Astrocyte of the cerebellum (primary cell): ENCODE measurements around the gene TIMM23.
"Not testable (repeated sequence)": the region's sequence is repeated elsewhere in the genome, so short reads cannot be mapped to it uniquely, and the experiment has no call there.

Experiments
- DNase-seq: peaks from one replicate; pipeline ENCODE4 v3.0.0-alpha.2; 2011; ENCODE audit warnings: low read depth
- H3K4me3 ChIP-seq: 2 replicates; pipeline ENCODE4 v1.5.1; 2011; ENCODE audit warnings: mild to moderate bottlenecking, low read depth, low read length, moderate library complexity
- in situ Hi-C: cut with HindIII; loops from 2 replicates; pipeline ENCODE4 v1.10.0; 2017; ENCODE audit warnings: low sequenced_read_pairs
- TF ChIP-seq, protein P1 (sequence below): IDR thresholded peaks from 2 replicates; pipeline ENCODE4 v1.5.1; 2012; ENCODE audit warnings: low read length, low read depth, moderate library complexity, mild to moderate bottlenecking; ENCODE audit errors: missing control alignments

TIMM23 gene

DNA sequence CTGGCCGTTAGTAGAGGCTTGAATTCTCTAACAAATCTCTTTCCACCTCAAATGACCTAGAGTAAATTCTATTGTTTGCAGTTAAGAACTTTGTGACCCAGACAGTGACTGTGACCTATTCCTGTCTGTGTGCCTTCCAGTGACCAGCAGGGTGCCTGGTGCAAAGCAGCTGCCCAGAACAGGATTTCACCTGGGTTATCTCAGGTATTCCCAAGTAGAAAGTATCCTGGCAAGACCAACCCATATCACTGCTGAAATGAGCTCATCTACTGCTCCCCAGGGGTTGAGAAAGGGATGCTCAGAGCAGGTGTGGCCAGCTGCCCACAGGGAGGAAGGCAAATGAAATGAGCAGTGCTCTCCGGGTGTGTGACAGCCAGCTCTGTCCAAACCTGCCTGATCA, 75.9 kb downstream of the TIMM23 start:
- DNase-seq = no peak
- in situ Hi-C loops = no loop called here
- TF ChIP-seq, protein P1, sequence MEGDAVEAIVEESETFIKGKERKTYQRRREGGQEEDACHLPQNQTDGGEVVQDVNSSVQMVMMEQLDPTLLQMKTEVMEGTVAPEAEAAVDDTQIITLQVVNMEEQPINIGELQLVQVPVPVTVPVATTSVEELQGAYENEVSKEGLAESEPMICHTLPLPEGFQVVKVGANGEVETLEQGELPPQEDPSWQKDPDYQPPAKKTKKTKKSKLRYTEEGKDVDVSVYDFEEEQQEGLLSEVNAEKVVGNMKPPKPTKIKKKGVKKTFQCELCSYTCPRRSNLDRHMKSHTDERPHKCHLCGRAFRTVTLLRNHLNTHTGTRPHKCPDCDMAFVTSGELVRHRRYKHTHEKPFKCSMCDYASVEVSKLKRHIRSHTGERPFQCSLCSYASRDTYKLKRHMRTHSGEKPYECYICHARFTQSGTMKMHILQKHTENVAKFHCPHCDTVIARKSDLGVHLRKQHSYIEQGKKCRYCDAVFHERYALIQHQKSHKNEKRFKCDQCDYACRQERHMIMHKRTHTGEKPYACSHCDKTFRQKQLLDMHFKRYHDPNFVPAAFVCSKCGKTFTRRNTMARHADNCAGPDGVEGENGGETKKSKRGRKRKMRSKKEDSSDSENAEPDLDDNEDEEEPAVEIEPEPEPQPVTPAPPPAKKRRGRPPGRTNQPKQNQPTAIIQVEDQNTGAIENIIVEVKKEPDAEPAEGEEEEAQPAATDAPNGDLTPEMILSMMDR = no peak
- H3K4me3 ChIP-seq = no peak overlapping the region

DNA sequence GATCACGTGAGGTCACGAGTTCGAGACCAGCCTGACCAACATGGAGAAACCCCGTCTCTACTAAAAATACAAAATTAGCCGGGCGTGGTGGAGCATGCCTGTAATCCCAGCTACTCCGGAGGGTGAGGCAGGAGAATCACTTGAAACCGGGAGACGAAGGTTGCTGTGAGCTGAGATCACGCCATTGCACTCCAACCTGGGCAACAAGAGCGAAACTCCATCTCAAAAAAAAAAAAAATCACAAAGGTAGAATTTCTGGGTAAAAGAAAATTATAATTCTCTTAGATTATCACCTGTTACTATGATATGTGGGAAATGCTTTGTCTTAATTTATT, 77.2 kb downstream of the TIMM23 start:
- DNase-seq, H3K4me3 ChIP-seq, in situ Hi-C loops: not testable (repeated sequence)

DNA sequence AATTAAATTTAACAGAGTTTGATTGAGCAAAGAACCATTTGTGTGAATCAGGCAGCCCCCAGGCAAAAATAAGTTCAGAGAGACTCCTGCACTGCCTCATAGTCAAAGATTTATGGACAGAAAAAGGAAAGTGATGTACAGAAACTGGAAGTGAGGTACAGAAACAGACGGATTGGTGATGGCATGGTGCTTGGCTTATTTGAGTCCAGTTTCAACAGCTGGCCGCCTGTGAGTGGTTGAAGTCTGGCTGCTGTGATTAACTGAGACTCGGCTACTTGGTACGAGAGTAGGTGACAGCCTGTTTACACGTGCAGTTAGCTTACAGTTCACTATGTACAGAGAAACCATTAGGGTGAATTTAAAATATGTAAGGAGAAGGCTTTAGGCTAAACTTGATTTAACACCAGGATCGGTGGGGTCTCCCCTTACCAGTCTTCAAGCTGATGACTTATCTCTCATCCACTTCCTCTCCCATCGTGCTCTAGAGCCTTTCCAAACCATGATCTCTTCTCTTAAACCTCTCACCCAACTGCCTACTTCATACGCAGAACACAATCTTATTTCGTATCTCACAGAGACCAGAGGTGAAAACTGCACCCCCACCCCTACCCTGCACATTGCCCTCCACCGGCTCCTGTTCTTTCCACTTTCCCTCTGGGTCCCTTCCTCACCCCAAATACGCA, 78.8 kb downstream of the TIMM23 start:
- no peak overlapping the region for H3K4me3 ChIP-seq
- in situ Hi-C loops = no loop called here
- TF ChIP-seq, protein P1 = no peak
- no peak for DNase-seq

DNA sequence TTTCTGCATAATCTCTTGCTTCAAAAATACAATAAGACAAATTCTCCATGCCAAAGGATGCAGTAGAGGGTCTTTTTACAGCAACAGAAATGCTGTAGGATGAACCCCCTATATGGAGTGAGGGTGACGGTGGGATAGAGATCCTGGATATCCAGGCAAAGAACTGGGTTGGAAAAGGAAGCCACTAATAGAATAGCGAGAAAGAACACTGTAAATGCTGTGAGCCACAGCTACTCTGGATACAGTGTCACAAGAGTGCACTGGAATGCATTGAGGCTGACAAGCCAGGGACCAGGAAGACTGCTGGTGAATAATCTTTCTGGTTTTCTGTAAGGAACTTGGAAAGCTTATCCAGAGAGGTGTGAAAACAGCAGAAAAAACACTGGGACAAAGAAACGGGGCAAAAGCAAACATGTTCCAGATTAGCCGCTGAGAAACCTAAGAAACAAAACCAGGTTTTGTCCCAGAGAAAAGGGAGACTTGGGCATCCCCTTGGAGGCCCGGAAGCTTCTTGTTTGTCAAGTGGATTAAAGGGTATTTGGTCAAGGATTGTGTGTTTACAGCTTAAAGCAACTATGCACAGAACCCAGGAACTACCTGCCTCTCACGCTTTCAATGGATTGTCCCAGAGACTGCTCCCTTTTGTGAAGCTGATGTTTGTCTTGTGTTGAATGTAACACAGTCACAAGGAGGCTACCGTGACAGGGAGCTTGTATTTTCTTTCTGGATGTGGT, 79.9 kb downstream of the TIMM23 start:
- no peak overlapping the region for H3K4me3 ChIP-seq
- in situ Hi-C loops = no loop called here
- TF ChIP-seq, protein P1 = no peak
- DNase-seq = no peak

DNA sequence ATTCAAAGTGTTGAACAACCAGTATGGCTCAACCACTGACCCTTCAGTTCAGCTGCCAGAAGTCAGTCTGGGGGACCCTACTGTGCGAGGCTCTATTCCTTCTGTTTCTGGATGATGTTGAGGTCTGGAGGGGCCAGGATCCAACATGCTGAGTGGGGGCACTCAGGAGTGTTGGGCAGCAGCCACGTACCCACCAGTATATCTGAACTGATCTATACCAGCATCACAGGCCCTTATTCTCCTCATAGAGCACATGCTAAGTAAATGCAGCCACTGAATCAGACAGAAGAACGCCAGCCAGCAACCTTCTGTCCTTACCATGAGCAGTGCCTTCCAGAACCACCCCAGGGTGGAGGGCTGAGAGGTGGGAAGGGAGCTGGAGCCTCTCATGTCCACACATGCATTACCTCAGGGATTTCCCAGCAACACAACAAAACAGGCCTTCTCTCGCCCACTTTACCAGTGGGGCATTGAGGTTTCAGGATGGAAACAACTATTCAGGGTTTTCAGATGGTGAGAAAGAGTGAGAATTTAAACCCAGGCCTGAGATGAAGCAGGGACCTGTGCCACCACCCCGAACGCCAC, 80.6 kb downstream of the TIMM23 start:
- TF ChIP-seq, protein P1 = no peak
- in situ Hi-C loops = no loop called here
- no peak for DNase-seq
- H3K4me3 ChIP-seq = no peak overlapping the region
